ENCODE results near the gene LIN7B.
A peak's percentile ranks its signal among the peaks of the same experiment; 100 is the strongest.
"Not testable (repeated sequence)": the region's sequence is repeated elsewhere in the genome, so short reads cannot be mapped to it uniquely, and the experiment has no call there.

LIN7B gene

GRCh38 chr19:49132974-49133609 is 18.9 kb downstream of the LIN7B start:
- in situ Hi-C loops (cut with HindIII; ENCODE audit: low pct_ligation_motif_present, low pct_unique_long_range_greater_than_20kb, low sequenced_read_pairs) = no loop called here
- DNase-seq = no peak

DNA sequence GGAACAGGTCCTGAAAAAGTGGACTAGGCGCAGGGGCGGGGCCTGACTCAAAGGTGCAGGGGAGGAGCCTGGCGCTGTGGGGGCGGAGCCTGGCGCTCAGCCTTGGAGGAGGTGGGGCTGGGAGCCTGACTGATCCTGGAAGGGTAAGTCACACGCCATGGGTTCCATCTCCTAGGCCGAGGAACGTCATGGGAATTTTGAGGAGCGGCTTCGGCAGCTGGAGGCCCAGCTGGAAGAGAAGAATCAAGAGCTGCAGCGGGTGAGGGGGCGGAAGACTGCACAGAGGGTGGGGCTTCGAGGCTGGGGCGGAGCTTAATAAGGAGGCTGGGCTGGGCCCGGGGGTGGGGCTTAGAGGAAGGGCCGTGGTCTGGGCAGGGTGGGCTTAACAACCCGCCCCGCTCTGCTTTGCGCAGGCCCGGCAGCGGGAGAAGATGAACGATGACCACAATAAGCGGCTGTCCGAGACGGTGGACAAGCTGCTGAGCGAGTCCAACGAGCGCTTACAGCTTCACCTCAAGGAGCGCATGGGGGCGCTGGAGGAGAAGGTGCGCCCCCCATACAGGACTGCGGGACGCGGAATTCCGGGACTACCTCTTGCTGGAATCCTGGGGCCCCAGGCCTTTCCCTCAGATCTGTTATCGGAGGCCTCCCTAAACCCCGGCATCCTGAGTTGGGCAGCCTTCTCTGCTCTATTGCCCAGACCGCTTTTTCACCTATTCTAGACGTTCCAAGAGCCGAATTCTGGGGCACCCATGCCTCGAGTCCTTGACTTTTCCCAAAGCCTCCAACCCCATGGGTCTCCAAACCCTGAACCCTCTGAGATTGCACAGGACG is 19.7 kb downstream of the LIN7B start:
- in situ Hi-C loops (cut with HindIII; ENCODE audit: low pct_ligation_motif_present, low pct_unique_long_range_greater_than_20kb, low sequenced_read_pairs) = no loop called here
- no peak for DNase-seq

DNA sequence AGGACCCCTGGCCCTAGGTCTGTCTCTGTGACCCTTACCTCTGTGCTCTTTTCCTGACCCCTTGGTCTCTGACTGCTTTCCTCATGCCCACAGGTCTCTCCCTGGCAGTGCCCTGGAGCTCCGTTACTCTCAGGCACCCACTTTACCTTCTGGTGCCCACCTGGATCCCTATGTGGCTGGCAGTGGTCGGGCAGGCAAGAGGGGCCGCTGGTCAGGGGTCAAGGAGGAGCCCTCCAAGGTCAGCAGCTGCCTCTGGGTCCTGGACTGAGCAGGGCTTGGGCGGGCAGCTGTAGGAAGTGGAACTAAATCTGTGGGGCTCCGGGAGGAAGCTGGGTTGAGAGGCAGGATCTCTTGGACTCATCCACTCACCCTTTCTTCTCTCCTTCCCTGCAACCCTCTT is 21.5 kb downstream of the LIN7B start:
- in situ Hi-C loops (cut with HindIII; ENCODE audit: low pct_ligation_motif_present, low pct_unique_long_range_greater_than_20kb, low sequenced_read_pairs) = no loop called here
- DNase-seq = no peak

- no peak for DNase-seq
- in situ Hi-C loops (cut with HindIII; ENCODE audit: low pct_ligation_motif_present, low pct_unique_long_range_greater_than_20kb, low sequenced_read_pairs) = no loop called here
Measured at GRCh38 chr19:49136771-49137171, 22.6 kb downstream of the LIN7B start.

GRCh38 chr19:49140951-49141350 is 26.8 kb downstream of the LIN7B start:
- in situ Hi-C loops (cut with HindIII; ENCODE audit: low pct_ligation_motif_present, low pct_unique_long_range_greater_than_20kb, low sequenced_read_pairs) = no loop called here
- no peak for DNase-seq

- DNase-seq = no peak
- in situ Hi-C loops (cut with HindIII; ENCODE audit: low pct_ligation_motif_present, low pct_unique_long_range_greater_than_20kb, low sequenced_read_pairs) = no loop called here
Measured at GRCh38 chr19:49141352-49141751, 27.2 kb downstream of the LIN7B start.

- in situ Hi-C loops (cut with HindIII; ENCODE audit: low pct_ligation_motif_present, low pct_unique_long_range_greater_than_20kb, low sequenced_read_pairs) = no loop called here
- DNase-seq = peak; percentile 92
Measured at GRCh38 chr19:49142866-49143335, 28.7 kb downstream of the LIN7B start.

DNA sequence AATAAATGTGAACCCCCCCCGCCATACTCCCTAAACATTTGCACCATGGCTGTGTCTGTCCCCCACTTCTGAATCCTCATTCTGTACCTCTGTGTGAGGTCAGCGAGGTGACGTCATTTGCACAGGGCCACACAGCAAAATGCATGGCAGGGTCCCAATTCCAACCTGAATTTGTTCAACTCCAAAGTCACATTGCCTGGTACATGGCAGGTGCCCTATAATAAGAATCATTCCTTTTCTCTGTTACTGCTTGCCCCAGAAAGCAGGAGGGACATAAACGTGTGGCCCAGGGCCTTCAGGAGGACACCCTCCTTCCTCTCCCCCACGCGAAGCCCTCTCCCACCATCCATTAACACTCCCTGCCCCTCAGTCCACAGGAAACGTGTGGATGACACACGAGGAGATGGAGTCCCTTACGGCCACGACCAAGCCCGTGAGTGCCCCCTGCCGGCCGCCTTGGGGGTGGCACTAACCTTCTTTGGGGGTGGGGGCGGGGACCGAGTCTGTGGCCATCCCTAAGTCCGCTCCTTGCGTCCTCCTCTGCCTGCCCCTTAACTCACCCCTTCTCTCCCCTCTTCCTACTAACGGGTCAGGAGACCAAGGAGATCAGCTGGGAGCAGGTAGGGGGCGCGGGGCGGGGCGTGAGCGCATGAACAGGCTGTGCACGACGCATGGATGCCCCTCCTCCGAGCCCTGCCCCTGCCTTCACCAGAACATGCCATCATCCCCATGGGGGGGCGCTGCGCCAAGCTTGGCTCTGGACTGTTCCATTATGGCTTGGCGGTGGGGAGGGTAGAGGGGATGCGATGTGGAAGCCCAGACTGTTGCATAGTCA is 31.6 kb downstream of the LIN7B start:
- in situ Hi-C loops (cut with HindIII; ENCODE audit: low pct_ligation_motif_present, low pct_unique_long_range_greater_than_20kb, low sequenced_read_pairs) = no loop called here
- DNase-seq = peak; percentile 83

GRCh38 chr19:49146408-49146770 is 32.2 kb downstream of the LIN7B start:
- DNase-seq; in situ Hi-C loops (cut with HindIII; ENCODE audit: low pct_ligation_motif_present, low pct_unique_long_range_greater_than_20kb, low sequenced_read_pairs): not testable (repeated sequence)

- no peak for DNase-seq
- in situ Hi-C loops (cut with HindIII; ENCODE audit: low pct_ligation_motif_present, low pct_unique_long_range_greater_than_20kb, low sequenced_read_pairs) = no loop called here
Measured at GRCh38 chr19:49148044-49148682, 34.0 kb downstream of the LIN7B start.

- DNase-seq = peak; percentile 93
- in situ Hi-C loops (cut with HindIII; ENCODE audit: low pct_ligation_motif_present, low pct_unique_long_range_greater_than_20kb, low sequenced_read_pairs) = no loop called here
Measured at GRCh38 chr19:49148784-49149651, 34.8 kb downstream of the LIN7B start.

DNA sequence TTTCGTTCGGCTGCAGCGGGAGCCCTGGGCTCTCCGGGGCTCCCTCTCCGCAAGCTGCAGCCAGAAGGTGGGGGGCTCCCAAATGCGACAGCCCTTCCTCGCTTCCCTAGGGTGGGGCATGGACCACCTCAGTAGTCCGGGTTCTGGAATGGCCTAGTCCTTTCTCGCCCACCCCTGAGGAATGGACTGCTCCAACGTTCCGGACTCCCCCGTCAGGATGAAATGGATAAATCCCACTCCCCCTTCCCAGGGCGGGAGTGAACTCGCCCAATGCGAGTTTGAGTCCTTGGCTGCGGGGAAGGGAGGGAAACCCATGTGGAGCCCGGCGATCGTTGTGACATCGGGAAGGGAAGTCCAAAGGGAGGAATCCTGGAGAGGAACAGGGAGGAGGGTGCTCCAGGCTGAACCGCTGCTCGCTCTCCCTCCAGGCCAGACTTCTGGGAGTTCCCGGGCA is 35.5 kb downstream of the LIN7B start:
- peak; percentile 63 for DNase-seq
- in situ Hi-C loops (cut with HindIII; ENCODE audit: low pct_ligation_motif_present, low pct_unique_long_range_greater_than_20kb, low sequenced_read_pairs) = no loop called here

DNA sequence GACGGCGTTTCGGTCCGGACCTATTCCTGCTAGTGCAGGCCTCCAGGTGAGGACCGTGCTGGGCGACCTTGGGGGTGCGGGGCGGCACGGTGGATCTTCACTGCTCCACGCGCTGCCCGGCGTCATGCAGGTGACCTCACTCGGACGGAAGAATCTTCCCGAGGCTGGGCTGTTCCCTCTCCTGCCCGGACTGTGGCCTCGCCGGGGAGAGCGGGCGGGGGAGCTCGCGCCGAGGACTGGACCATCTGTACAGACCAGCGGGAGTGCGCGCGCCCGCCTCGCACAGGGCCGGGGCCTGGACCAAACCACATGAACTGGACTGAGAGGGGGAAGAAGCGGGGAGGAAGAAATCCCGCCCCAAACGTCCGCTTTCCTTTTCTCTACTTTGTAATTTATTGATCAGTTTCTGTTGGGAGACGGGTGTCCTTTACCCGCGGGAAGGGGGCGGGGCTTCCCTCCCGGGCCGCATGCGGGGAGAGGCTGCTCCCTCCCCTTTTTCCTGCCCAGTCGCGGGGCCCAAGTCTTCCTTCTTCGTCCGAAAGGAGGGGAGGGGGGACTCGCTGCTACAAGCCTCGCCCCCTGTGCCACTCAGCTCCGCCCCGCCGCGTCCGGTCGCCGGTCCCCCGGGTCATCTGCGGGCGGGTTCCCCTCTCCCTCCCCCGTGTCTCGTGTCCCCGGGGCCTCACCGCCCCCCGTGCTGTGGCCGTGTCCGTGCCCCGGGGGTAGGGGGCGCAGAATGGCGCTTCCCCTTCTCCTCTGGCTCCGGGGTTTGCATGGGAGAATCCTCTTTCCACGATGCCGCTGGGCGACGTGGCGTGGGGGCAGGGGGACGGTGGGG is 36.2 kb downstream of the LIN7B start:
- in situ Hi-C loops (cut with HindIII; ENCODE audit: low pct_ligation_motif_present, low pct_unique_long_range_greater_than_20kb, low sequenced_read_pairs) = no loop called here
- DNase-seq = peak; percentile 79

GRCh38 chr19:49150944-49151243 is 36.7 kb downstream of the LIN7B start:
- in situ Hi-C loops (cut with HindIII; ENCODE audit: low pct_ligation_motif_present, low pct_unique_long_range_greater_than_20kb, low sequenced_read_pairs) = no loop called here
- DNase-seq = no peak

GRCh38 chr19:49151267-49152118 is 37.3 kb downstream of the LIN7B start:
- DNase-seq = peak; percentile 29
- in situ Hi-C loops (cut with HindIII; ENCODE audit: low pct_ligation_motif_present, low pct_unique_long_range_greater_than_20kb, low sequenced_read_pairs) = no loop called here

- no peak for DNase-seq
- in situ Hi-C loops (cut with HindIII; ENCODE audit: low pct_ligation_motif_present, low pct_unique_long_range_greater_than_20kb, low sequenced_read_pairs) = no loop called here
Measured at GRCh38 chr19:49152119-49152550, 38.0 kb downstream of the LIN7B start.

Data from ACHN (cell line).